Duodenal mucosa (tissue), 2 donors: ENCODE results near the gene DLG4.
A peak's percentile ranks its signal among the peaks of the same experiment; 100 is the strongest.

Experiments used
- H3K27ac ChIP-seq: one replicate; pipeline ENCODE4 v1.7.0; 2013; ENCODE audit warnings: low read depth, low read length
- H3K27me3 ChIP-seq, 2 donors: one replicate each; pipeline ENCODE4 v1.7.0; 2013; ENCODE audit warnings: low read length in 2 of 2, control low read depth in 1 of 2; ENCODE audit not compliant: insufficient read depth in 2 of 2, control insufficient read depth in 1 of 2
- H3K36me3 ChIP-seq, 2 donors: one replicate each; pipeline ENCODE4 v1.7.0; 2013; ENCODE audit warnings: low read length in 2 of 2, control low read depth in 1 of 2; ENCODE audit not compliant: insufficient read depth in 2 of 2, control insufficient read depth in 1 of 2
- H3K4me1 ChIP-seq, 2 donors: one replicate each; pipeline ENCODE4 v1.7.0; 2013; ENCODE audit warnings: low read length in 2 of 2, control low read depth in 1 of 2; ENCODE audit not compliant: insufficient read depth in 2 of 2, control insufficient read depth in 1 of 2
- H3K4me3 ChIP-seq, 2 donors: one replicate each; pipeline ENCODE4 v1.7.0; 2013; ENCODE audit warnings: low read length in 2 of 2, low read depth in 1 of 2
- H3K9ac ChIP-seq, 2 donors: one replicate each; pipeline ENCODE4 v1.7.0; 2013; ENCODE audit warnings: low read length in 2 of 2, low read depth in 1 of 2
- H3K9me3 ChIP-seq, 2 donors: one replicate each; pipeline ENCODE4 v1.7.0; 2013; ENCODE audit warnings: low read length in 2 of 2, control low read depth in 1 of 2; ENCODE audit not compliant: control insufficient read depth in 1 of 2

Gene DLG4

DNA sequence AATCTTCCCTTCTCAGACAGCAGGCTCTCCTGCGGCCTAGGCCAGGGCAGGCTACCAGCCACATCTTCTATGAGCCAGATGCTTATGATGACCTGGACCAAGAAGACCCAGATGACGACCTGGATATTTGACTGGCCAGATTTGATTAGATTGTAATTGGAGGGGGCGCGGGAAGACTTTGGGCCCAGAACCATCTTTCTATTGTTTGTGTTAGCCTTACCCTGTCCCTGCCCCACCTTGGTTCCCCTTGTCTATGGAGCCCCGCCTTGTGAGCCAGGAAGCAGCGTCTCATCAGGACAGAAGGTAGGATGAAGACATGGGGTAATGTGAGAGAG is 39.9 kb upstream of the DLG4 start:
- H3K27ac ChIP-seq: peak overlapping the region; percentile 86
- peak overlapping the region; percentile 94 to 98 for H3K9ac ChIP-seq
- H3K36me3 ChIP-seq: peaks cover 14 to 48% of the 10 kb centered on the region in 2 donors
- H3K9me3 ChIP-seq: no peaks in the 10 kb centered on the region
- peaks cover 0 to 12% of the 10 kb centered on the region in 2 donors for H3K27me3 ChIP-seq
- peaks cover 12 to 42% of the 10 kb centered on the region in 2 donors for H3K4me1 ChIP-seq
- peak overlapping the region; percentile 66 to 92 for H3K4me3 ChIP-seq

DNA sequence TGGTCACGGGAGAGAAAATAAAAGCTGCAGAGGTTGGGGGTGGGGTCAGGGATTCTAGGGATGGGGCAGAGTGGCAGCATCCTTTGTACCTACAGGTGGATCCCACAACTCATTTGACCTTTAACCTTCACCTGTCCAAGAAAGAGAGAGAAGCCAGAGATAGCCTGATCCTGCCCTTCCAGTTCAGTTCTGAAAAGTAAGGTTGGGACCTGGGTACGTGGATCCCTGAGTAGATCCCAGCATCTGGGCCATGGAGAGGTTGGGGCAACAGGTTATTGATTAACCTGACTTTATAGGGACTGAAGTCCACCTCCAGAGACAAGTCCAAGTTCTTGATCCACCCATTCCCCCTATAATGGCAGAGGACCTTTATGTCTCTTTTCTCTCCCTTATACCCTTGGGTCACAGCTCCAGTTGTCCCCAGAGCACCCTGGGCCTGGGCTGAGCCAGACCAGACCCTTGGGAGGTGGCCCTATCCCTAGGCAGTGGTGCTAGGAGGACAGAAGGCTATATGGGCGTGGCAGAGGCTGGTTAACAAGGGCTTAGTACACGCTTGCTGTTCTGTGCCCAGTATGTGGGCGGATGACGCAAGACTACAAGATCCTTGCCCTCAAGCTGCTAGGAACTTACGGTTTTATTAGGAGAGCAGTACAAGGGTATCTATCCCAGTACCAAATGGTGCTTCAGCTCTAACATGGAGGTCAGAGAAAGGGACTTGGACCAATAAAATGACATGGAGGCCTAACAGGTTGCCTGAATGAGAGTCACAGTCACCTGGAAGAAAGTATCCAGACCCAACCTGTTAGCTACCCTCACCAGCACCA is 39.3 kb upstream of the DLG4 start:
- Histone ChIP-seq H3K27ac (peak overlapping the region; percentile 86), H3K4me3 (peak overlapping the region; percentile 66 to 92), H3K9me3 (no peaks in the 10 kb centered on the region), H3K9ac (peak overlapping the region; percentile 94 to 98), H3K36me3 (peaks cover 20 to 53% of the 10 kb centered on the region in 2 donors), H3K27me3 (peaks cover 0 to 12% of the 10 kb centered on the region in 2 donors), H3K4me1 (peaks cover 12 to 48% of the 10 kb centered on the region in 2 donors)

DNA sequence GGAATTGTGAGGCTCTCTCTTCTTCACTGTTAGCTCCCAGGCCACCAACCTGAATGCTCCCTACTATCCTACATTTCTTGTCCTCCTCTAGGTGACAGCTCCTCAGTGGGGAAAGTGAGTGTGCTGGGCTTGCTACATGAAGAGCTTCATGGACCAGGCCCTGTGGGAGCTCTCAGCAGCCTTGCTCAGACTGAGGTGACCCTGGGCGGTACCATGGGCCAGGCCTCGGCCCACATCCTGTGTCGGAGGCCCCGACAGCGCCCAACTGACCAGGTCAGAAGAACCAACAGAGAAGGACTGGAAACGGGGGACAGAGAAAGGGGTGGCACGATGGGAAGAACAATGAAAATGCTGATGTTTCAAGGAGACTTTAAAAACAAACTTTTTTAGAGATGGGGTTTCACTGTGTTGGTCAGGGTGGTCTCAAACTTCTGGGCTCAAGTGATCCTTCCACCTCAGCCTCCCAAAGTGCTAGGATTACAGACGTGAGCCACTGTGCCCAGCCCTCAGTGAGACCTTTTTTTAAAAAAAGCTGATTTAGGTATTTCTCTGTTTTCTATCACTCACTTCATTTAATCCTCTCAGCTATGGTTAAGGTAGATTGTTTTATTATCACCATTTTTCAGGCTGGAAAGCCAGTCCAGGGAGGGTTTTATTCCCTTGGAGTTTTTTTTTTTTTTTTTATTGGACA is 37.3 kb upstream of the DLG4 start:
- Histone ChIP-seq H3K4me3 (no peak overlapping the region), H3K27me3 (no peaks in the 10 kb centered on the region), H3K4me1 (peaks cover 21 to 45% of the 10 kb centered on the region in 2 donors), H3K27ac (no peak overlapping the region), H3K9me3 (no peaks in the 10 kb centered on the region), H3K9ac (no peak overlapping the region), H3K36me3 (peaks cover 20 to 53% of the 10 kb centered on the region in 2 donors)

DNA sequence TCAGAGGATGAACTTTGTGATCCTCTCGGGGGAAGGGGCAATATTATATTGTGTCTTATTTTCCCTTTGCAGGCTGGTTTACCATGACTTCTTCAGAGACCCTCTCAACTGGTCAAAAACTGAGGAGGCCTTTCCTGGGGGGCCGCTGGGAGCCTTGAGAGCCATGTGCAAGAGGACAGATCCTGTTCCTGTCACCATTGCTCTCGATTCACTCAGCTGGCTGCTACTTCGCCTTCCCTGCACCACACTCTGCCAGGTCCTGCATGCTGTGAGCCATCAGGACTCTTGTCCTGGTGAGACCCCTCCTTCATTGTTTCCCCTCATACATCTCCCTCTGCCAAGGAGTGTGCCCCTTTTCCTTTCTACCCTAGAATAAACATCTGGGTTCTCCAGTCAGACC is 34.9 kb upstream of the DLG4 start:
- Histone ChIP-seq H3K27me3 (no peaks in the 10 kb centered on the region), H3K4me1 (peaks cover 30 to 53% of the 10 kb centered on the region in 2 donors), H3K27ac (no peak overlapping the region), H3K4me3 (no peak overlapping the region), H3K36me3 (peaks cover 13 to 46% of the 10 kb centered on the region in 2 donors), H3K9ac (peak overlapping the region in 1 of 2 donors; percentile 32), H3K9me3 (no peaks in the 10 kb centered on the region)

DNA sequence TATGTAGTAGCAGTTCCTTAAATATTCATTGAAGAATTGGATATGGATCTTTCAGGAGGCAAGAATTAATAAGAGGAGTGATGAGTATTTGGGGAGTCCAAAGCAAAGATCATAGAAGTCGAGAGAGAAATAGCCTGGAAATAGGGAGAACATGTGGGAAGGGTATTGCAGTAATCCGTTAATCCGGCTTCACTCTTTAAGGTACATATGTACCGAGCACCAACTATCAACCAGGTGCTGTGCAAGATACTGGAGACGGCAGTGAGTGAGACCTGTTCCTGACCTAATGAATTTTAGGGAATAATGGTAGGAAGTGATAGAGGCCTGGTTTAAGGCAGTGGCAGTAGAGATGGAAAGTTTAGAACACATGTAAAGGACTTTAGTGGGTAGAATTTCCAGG is 33.4 kb upstream of the DLG4 start:
- peaks cover 10 to 32% of the 10 kb centered on the region in 2 donors for H3K36me3 ChIP-seq
- H3K27ac ChIP-seq: no peak overlapping the region
- H3K9ac ChIP-seq: peak overlapping the region; percentile 87 to 97
- H3K4me3 ChIP-seq: peak overlapping the region; percentile 79 to 90
- no peaks in the 10 kb centered on the region for H3K27me3 ChIP-seq
- peaks cover 24 to 54% of the 10 kb centered on the region in 2 donors for H3K4me1 ChIP-seq
- no peaks in the 10 kb centered on the region for H3K9me3 ChIP-seq

DNA sequence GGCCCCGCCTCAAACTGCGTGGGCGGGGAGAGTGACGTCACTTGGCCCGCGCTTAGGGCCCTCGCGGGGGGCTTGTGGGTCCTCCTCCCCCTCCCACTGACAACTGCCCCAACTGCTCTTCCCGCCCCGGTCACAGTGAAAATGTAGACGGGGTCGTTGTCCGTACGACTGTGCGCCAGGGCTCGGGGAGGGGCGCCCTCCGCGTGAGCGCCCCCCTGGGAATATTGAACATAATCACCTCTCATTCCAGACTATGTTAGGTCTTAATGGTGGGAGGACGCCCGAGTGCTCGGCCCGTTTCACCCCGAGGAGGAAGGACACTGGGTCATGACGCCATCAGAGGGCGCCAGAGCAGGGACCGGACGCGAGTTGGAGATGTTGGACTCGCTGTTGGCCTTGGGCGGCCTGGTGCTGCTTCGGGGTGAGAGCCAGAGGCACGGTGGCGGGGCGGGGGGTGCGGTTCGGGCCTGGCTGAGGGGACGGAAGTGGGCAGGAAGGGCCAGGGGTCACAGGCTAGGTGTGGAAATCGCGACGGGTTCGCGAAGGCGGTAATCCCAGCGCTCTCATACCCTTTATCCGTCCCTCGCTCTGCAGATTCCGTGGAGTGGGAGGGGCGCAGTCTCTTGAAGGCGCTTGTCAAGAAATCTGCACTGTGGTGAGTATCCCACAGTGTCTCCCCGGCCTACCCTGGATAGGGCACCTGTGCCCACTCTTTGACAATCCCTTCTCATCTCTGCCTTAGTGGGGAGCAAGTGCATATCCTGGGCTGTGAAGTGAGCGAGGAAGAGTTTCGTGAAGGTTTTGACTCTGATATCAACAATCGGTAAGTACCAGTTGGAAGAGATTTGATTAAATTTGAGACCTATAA is 32.8 kb upstream of the DLG4 start, which contains the start of gene ELP5:
TSS of gene ELP5 (plus strand) at position 40 of the 868 bp plus-strand sequence. CDS start at position 376, 336 bp downstream.
- H3K4me3 ChIP-seq: peak within 1 kb of the TSS; percentile 79 to 90
- H3K27me3 ChIP-seq: no peaks in the 10 kb centered on the region
- H3K36me3 ChIP-seq: peaks cover 10 to 28% of the 10 kb centered on the region in 2 donors
- peak within 1 kb of the TSS; percentile 100 for H3K27ac ChIP-seq
- no peaks in the 10 kb centered on the region for H3K9me3 ChIP-seq
- H3K4me1 ChIP-seq: peaks cover 24 to 54% of the 10 kb centered on the region in 2 donors
- peak within 1 kb of the TSS; percentile 89 to 97 for H3K9ac ChIP-seq

DNA sequence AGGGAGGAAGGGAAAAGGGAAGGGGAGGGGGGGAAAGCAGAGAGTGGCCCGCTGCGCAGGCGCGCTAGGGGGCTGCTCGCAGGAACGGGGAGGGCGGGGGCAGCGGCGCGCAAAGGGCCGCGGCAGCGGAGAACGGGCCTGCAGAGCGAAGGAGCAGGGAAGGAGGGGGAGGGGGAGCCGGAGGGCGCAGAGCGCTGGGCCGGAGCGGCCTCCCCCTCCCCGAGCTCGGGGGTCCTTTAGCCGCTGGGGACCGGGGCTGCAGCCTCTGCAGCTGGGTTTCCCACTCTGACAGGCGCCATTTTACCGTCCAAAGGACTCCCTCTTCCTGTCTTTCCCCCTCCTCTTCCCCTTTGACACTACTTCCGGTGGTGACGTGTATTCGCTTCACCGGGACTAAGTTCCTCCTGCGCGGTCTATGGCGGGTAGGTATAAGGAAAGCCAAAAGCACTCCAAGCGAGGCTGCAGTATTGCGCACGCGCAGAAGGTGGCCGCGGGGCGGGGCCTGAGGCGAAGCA is 32.1 kb upstream of the DLG4 start, which contains the start of gene CTDNEP1:
TSS of gene CTDNEP1 (minus strand) at position 74 of the 515 bp plus-strand sequence. CDS start 438 bp downstream, outside the sequence.
- Histone ChIP-seq H3K27me3 (no peaks in the 10 kb centered on the region), H3K27ac (peak within 1 kb of the TSS; percentile 100), H3K9ac (peak within 1 kb of the TSS; percentile 89 to 97), H3K4me1 (peaks cover 24 to 53% of the 10 kb centered on the region in 2 donors), H3K36me3 (peaks cover 10 to 29% of the 10 kb centered on the region in 2 donors), H3K9me3 (no peaks in the 10 kb centered on the region), H3K4me3 (peak within 1 kb of the TSS; percentile 79 to 90)

DNA sequence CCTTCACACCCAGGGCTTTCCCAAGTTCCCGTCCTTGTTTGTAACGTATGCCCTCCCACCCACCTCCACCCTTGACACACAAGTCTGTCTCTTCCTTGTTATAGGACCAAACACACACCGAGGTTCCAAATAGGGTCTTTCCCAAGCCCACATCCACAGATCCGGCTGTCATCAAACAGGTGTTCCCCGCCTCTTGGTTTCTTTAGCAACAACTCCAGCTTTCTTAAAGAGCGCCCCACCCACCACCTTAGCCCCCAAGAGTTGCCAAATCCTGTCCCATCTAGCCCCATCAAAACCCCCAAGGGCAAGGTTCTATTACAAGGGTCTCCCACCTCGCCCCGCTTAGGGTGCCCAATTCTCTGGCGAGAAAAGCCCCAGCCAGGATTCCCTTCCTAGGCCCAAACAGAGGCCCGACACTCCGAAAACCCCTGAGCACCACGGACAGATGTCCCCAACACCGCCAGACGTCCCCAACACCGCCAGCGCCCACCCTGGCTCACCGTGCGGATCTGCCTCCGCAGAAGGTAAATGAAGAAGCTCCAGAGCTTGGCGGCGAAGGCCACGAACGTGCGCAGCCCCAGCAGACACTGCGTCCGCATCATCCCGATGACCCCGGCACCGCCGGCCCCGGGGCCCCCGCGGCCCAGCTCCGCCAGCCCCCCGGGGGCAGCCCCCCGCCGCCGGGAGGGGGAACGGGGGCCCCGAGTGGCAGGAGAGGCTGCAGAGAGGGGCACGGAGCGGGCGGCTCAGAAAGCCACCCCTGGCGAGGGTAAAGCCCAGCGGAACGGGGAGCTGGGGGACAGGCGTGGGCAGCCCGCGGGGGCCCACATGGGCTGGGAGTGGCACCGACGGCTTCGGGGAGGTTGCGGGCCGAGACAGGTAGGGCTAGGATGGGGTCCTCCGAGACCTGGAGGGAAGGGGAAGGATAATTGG is 31.3 kb upstream of the DLG4 start:
- peak overlapping the region; percentile 100 for H3K27ac ChIP-seq
- H3K9me3 ChIP-seq: no peaks in the 10 kb centered on the region
- H3K9ac ChIP-seq: peak overlapping the region; percentile 89 to 97
- H3K4me3 ChIP-seq: peak overlapping the region; percentile 79 to 90
- peaks cover 18 to 29% of the 10 kb centered on the region in 2 donors for H3K36me3 ChIP-seq
- H3K27me3 ChIP-seq: no peaks in the 10 kb centered on the region
- H3K4me1 ChIP-seq: peaks cover 24 to 46% of the 10 kb centered on the region in 2 donors

DNA sequence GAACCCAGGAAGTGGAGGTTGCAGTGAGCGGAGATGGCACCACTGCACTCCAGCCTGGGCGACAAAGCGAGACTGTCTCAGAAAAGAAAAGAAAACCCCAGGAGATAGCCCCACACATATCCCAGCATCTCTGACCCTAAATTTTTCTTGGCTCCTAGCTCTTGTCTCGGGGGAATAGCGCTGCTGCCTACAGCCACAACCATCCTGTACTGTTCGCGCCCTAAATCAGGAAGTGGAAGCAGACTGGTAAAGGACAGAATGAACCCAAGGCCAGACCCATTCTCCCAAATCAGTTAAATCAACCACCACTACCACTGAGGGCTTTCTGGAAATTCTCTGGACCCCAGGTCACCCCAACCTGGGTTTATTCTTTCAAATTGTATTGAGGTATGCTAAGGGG is 30.2 kb upstream of the DLG4 start:
- Histone ChIP-seq H3K27me3 (no peaks in the 10 kb centered on the region), H3K4me3 (peak overlapping the region; percentile 79 to 90), H3K9me3 (no peaks in the 10 kb centered on the region), H3K4me1 (peaks cover 24 to 43% of the 10 kb centered on the region in 2 donors), H3K27ac (no peak overlapping the region), H3K36me3 (peaks cover 20 to 27% of the 10 kb centered on the region in 2 donors), H3K9ac (peak overlapping the region; percentile 89 to 97)
